ENCODE data around the gene MYOZ2.
"Not testable (repeated sequence)": the region's sequence is repeated elsewhere in the genome, so short reads cannot be mapped to it uniquely, and the experiment has no call there.

Gene MYOZ2

GRCh38 chr4:119130365-119131065, 5.1 kb upstream of the MYOZ2 start:
- no peak for DNase-seq

- no peak for DNase-seq
Measured at GRCh38 chr4:119131164-119131563, 4.5 kb upstream of the MYOZ2 start.

DNA sequence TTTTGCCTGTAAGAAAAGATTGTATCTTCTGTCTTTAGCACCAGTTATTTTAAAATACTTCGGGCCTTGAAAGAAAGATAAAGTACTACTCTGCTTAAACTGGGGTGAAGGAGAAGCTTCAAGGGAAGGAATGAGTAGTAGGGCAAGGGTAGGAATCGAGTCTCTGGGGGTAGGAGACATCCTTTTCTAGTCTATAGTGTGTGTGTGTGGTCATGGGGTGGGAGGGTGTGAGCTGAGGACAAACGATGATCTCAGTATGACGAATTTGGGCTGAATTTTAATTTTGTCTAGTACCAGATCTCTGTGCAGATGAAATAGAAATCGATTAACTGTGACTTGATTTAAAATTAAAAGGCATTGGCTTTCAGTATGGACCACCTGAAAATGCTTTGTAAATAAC, 3.3 kb upstream of the MYOZ2 start:
- no peak for DNase-seq

DNA sequence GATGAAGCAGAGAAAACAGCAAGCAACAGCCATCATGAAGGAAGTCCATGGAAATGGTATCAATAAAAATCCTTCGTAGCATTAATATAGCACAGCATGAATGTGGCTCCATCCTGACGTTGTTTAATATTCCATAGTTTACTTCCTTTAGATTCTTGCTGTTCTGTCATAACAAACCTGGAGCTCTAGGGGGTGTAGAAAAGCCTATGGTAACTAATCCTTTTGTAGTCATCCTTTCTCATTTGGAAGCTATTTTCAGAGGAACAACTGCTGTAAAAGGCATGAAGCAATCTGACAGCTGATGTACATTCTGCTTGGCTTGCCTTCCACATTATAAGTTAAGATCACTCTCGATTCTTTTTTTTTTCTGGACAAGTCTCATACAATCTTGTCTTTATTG, 914 bp downstream of the MYOZ2 start:
- DNase-seq = no peak

- no peak for DNase-seq
Measured at GRCh38 chr4:119138046-119138445, 2.4 kb downstream of the MYOZ2 start.

DNA sequence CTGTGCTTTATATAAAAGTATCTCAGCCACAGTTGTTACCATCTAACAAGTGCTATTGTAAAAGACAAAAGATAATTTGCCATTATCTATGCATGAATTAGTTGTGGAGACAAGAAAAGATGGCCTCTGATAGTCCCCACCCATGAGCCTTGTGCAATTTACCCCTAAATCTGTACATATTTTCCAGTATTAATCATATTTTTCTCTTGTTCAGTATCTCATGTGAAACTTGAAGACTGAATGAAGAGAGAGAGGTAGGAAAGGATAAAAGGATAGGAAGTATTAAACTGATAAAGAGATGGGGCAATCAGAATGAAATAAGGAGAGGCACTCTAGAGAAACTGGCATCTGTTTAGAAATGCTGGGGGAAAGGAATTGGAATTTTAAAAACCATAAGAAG, 3.7 kb downstream of the MYOZ2 start:
- no peak for DNase-seq

DNA sequence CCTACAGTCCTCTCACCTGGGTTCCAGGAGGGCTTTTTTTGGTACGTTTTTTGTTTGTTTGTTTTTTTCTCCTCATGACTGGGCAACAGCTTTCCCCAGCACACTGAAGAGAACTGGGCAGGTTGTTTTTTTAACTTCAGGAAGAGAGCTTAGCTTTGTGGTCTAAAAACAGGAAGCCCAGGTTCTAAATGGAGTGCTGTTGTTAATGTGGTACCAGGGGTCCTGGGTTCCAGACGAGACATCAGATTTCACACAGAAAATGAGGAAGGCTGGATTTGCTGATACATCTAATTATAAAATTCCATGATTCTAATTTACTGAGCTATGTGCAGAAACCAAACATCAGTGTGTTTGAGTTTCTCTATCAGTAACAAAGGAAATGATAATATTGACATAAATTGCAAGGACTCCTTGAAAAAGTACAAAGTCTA, 4.2 kb downstream of the MYOZ2 start:
- no peak for DNase-seq

- DNase-seq = not testable (repeated sequence)
Measured at GRCh38 chr4:119141283-119141682, 5.7 kb downstream of the MYOZ2 start.

DNA sequence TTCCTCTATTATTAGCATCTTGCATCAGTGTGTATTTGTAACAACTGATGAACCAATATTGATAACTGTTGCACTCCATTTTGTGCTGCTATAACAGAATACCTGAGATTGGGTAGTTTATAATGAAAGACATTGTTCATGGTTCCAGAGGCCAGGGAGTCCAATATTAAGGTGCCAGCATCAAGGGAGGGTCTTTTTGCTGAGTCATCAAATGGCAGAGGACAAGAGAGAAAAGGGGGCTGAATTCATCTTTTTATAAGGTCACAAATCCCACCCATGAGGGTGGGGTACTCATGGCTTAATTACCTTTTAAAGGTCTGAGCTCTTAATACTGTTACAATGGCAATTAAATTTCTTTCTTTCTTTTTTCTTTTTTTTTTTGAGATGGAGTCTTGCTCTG, 7.2 kb downstream of the MYOZ2 start:
- DNase-seq = no peak

DNA sequence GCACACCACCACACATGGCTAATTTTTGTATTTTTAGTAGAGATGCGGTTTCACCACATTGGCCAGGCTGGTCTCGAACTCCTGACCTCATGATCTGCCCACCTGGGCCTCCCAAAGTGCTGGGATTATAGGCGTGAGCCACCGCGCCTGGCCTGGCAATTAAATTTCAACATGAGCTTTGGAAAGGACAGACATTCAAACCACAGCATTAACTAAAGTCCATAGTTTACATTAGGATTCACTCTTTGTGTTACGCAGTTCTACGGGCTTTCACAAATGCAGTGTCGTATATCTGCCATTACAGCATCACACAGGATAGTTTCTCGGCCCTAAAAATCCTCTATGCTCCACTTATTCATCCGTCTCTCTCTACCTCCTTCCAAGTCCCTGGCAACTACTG, 7.7 kb downstream of the MYOZ2 start:
- DNase-seq = not testable (repeated sequence)

DNA sequence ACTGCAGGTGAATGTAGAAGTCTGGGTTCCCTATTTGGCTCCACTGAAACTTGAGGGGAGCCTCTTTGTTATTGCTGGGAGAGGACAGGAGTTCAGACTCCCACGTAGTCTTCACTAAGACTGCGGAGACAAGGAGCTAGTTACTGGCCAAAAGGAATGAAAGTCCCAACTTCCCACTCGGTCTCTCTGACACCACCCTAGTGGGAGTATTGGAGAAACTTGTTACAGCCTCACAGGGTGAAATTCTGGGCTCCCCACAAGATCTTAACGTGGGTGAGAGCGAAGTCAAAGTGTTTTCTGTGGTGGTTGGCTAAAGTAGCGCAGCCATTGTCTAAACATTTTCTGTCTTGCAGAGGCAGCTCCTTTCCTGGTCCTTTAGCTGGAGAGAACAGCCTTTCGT, 13.5 kb downstream of the MYOZ2 start:
- no peak for DNase-seq

GRCh38 chr4:119151161-119151560, 15.5 kb downstream of the MYOZ2 start:
- no peak for DNase-seq

GRCh38 chr4:119152741-119153140, 17.1 kb downstream of the MYOZ2 start:
- DNase-seq = no peak

DNA sequence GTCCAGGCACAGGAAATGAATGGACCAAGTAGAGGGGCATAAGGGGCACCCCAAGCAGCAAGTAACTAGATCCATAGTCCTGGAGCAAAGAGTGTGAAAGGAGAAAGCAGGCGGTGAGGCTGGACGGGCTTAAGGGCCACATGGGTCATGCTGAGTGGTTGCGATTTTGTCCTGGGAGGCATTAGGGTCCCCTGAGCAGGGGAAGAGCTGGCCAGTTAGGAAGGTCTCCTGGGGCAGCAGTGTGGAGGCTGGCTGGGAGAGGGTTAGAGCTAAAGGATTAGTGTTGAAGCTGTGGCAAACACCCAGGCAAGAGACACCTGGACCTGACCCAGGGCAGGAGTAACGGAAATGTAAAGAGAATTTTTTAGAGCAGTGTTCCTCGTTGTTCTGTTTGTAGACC, 26.5 kb downstream of the MYOZ2 start:
- DNase-seq = no peak

- no peak for DNase-seq
Measured at GRCh38 chr4:119165767-119166166, 30.1 kb downstream of the MYOZ2 start.

DNA sequence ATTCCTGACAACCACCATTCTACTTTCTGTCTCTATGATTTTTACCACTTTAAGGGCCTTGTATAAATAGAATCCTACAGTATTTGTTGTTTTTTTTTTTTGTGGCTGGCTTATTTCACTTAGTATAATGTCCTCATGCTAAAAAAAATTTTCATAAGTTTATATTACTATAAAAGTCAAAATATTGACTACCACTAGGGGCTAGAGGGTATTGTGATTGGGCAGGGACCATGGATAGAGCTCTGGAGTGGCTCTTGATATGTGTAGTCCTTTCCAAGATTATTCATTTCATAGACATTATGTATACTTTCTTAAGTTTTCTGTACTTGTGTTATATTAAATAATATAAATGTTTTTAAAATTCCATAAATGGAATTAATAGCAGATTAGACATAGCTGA, 34.6 kb downstream of the MYOZ2 start:
- no peak for DNase-seq

DNA sequence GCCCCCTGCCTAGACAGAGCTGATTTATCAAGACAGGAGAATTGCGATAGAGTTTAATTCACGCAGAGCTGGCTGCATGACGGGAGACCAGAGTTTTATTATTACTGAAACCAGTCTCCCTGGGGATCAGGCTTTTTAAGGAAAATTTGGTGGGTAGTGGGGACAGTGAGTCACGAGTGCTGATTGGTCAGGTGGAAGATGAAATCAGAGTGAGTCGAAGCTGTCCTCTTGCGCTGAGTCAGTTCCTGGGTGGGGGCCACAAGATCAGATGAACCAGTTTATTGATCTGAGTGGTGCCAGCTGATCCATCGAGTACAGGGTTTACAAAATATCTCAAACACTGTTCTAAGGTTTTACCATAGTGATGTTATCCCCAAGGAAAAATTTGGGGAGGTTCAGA, 36.6 kb downstream of the MYOZ2 start:
- DNase-seq = no peak

- DNase-seq = not testable (repeated sequence)
Measured at GRCh38 chr4:119173729-119174361, 38.2 kb downstream of the MYOZ2 start.

DNA sequence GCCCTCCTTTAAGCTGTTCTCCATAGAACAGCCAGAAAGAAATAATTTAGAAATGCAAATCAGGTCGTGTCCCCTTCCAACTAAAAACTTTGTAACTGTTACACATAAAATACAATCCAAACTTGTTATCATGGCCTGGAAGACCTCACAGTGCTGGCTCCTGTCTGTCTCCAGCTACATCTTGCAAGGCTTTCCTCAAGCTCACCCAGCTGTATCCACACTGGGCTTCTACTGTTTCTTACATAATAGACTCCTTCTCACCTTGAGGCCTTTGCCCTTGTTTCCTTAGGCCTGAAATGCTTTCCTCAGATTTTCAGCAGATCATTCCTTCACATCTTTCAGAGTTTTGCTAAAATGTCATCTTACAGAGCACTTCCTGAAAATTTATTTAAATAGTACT, 43.4 kb downstream of the MYOZ2 start:
- DNase-seq = no peak

GRCh38 chr4:119184128-119184527, 48.5 kb downstream of the MYOZ2 start:
- DNase-seq = no peak

DNA sequence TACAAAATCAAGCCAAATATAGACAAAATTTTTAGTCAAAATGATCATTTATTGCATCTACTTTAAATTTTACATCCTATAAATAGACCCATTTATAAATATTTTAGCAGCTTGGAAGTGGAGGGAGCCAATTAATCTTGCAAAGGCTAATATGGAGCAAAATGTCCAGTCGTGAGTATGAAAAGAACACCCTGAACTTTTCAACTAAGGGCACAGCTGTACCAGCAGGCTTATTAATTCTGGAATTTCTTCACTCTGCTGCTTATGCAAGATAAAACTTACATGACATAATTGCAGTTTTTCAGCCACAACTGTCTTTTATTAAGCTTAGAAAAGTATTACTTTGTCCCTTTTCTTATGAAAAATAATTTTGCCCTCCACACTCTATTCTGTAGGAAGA, 54.0 kb downstream of the MYOZ2 start:
- DNase-seq = no peak

DNA sequence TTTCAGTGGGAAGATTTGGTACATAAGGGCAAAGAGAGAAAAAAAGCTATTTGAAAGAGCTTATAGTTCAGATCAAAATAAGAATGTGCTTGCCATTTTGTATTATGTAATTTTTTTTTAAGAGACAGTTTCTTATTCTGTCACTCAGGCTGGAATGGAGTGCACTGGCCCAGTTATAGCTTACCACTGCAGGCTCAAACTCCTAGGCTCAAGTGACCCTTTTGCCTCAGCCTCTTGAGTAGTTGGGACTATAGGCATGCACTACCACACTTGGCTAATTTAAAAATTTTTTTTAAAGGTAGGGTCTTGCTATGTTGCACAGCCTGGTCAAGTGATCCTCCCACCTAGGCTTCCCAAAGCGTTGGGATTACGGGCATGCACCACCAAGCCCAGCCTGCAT, 54.7 kb downstream of the MYOZ2 start:
- no peak for DNase-seq

- no peak for DNase-seq
Measured at GRCh38 chr4:119191505-119191904, 55.9 kb downstream of the MYOZ2 start.

DNA sequence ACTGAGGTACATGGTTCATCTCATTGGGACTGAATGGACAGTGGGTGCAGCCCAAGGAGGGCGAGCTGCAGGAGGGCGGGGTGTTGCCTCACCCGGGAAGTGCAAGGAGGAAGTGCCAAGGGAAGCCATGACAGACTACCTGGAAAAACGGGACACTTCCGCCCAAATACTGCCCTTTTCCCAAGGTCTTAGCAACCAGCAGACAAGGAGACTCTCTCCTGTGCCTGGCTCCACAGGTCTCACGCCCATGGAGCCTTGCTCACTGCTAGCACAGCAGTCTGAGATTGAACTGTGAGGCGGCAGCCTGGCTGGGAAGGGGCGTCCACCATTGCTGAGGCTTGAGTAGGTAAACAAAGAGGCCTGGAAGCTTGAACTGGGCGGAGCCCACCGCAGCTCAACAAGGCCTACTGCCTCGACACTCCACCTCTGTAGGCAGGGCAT, 62.2 kb downstream of the MYOZ2 start:
- DNase-seq = no peak

GRCh38 chr4:119204916-119205315, 69.3 kb downstream of the MYOZ2 start:
- no peak for DNase-seq
